HEK293 (cell line): ENCODE results near the gene NOX5.

Experiments
- HOXD13 ChIP-seq: sonication (generic); formaldehyde crosslinking; IDR thresholded peaks from 2 replicates; pipeline ENCODE4 v1.8.0; 2022; ENCODE audit warnings: missing genetic modification reagents, borderline replicate concordance
- KLF16 ChIP-seq: fragments of 450-650 bp; formaldehyde crosslinking; IDR thresholded peaks from 2 replicates; pipeline ENCODE4 v1.5.1; 2017; ENCODE audit warnings: missing biosample characterization, missing genetic modification characterization
- KLF9 ChIP-seq: fragments of 450-650 bp; formaldehyde crosslinking; IDR thresholded peaks from 2 replicates; pipeline ENCODE4 v1.5.1; 2016; ENCODE audit warnings: missing biosample characterization, missing genetic modification characterization, low read depth
- PRDM1 ChIP-seq: fragments of 450-650 bp; formaldehyde crosslinking; IDR thresholded peaks from 2 replicates; pipeline ENCODE4; 2016; ENCODE audit warnings: missing biosample characterization, missing genetic modification characterization
- PRDM10 ChIP-seq: fragments of 450-650 bp; formaldehyde crosslinking; IDR thresholded peaks from 2 replicates; pipeline ENCODE4 v1.5.1; 2016; ENCODE audit warnings: missing biosample characterization, missing genetic modification characterization
- TRIM28 ChIP-seq: IDR thresholded peaks from 2 replicates; pipeline ENCODE4 v1.6.1; 2011; ENCODE audit warnings: low read length, control low read depth, borderline replicate concordance
- ZBTB7A ChIP-seq: fragments of 450-650 bp; formaldehyde crosslinking; IDR thresholded peaks from 2 replicates; pipeline ENCODE4 v1.5.1; 2016; ENCODE audit warnings: low read depth, missing biosample characterization, missing genetic modification characterization
- ZBTB8A ChIP-seq: fragments of 450-650 bp; formaldehyde crosslinking; IDR thresholded peaks from 2 replicates; pipeline ENCODE4 v1.5.1; 2016; ENCODE audit warnings: missing biosample characterization, missing genetic modification characterization
- ZFP3 ChIP-seq: fragments of 450-650 bp; formaldehyde crosslinking; IDR thresholded peaks from 2 replicates; pipeline ENCODE4 v1.5.1; 2016; ENCODE audit warnings: low read depth, missing biosample characterization, missing genetic modification characterization
- ZIC2 ChIP-seq: fragments of 450-650 bp; formaldehyde crosslinking; IDR thresholded peaks from 2 replicates; pipeline ENCODE4 v1.5.1; 2016; ENCODE audit warnings: missing biosample characterization, missing genetic modification characterization
- ZNF112 ChIP-seq: fragments of 450-650 bp; formaldehyde crosslinking; IDR thresholded peaks from 2 replicates; pipeline ENCODE4 v1.5.0; 2017; ENCODE audit warnings: missing biosample characterization, missing genetic modification characterization
- ZNF16 ChIP-seq: fragments of 450-650 bp; formaldehyde crosslinking; IDR thresholded peaks from 2 replicates; pipeline ENCODE4 v1.5.1; 2016; ENCODE audit warnings: low read depth, missing biosample characterization, missing genetic modification characterization
- ZNF211 ChIP-seq: fragments of 450-650 bp; formaldehyde crosslinking; IDR thresholded peaks from 2 replicates; pipeline ENCODE4 v1.5.1; 2016; ENCODE audit warnings: low read depth, missing biosample characterization, missing genetic modification characterization
- ZNF350 ChIP-seq: fragments of 450-650 bp; formaldehyde crosslinking; IDR thresholded peaks from 2 replicates; pipeline ENCODE4 v1.5.0; 2017; ENCODE audit warnings: missing biosample characterization, mild to moderate bottlenecking, missing genetic modification characterization
- ZNF398 ChIP-seq: fragments of 450-650 bp; formaldehyde crosslinking; IDR thresholded peaks from 2 replicates; pipeline ENCODE4 v1.5.1; 2017; ENCODE audit warnings: missing biosample characterization, missing genetic modification characterization
- ZNF433 ChIP-seq: fragments of 450-650 bp; formaldehyde crosslinking; IDR thresholded peaks from 2 replicates; pipeline ENCODE4 v1.5.1; 2016; ENCODE audit warnings: missing biosample characterization, missing genetic modification characterization, low read depth
- ZNF510 ChIP-seq: fragments of 450-650 bp; formaldehyde crosslinking; IDR thresholded peaks from 2 replicates; pipeline ENCODE4 v1.5.1; 2018; ENCODE audit warnings: mild to moderate bottlenecking, missing genetic modification characterization, missing biosample characterization; ENCODE audit not compliant: insufficient replicate concordance
- ZNF561 ChIP-seq: fragments of 450-650 bp; IDR thresholded peaks from 2 replicates; pipeline ENCODE4 v1.5.1; 2018; ENCODE audit warnings: missing biosample characterization, missing genetic modification characterization, borderline replicate concordance
- ZNF623 ChIP-seq: fragments of 450-650 bp; formaldehyde crosslinking; IDR thresholded peaks from 2 replicates; pipeline ENCODE4 v1.5.1; 2016; ENCODE audit warnings: missing biosample characterization, missing genetic modification characterization
- ZNF670 ChIP-seq: fragments of 450-650 bp; formaldehyde crosslinking; IDR thresholded peaks from 2 replicates; pipeline ENCODE4 v1.5.1; 2016; ENCODE audit warnings: missing biosample characterization, missing genetic modification characterization, low read depth
- ZNF776 ChIP-seq: fragments of 450-650 bp; formaldehyde crosslinking; IDR thresholded peaks from 2 replicates; pipeline ENCODE4 v1.5.0; 2017; ENCODE audit warnings: missing biosample characterization, missing genetic modification characterization, borderline replicate concordance
- ZNF777 ChIP-seq: fragments of 450-650 bp; formaldehyde crosslinking; IDR thresholded peaks from 2 replicates; pipeline ENCODE4 v1.5.1; 2017; ENCODE audit warnings: missing biosample characterization, missing genetic modification characterization, borderline replicate concordance
- ZNF837 ChIP-seq: fragments of 450-650 bp; formaldehyde crosslinking; IDR thresholded peaks from 2 replicates; pipeline ENCODE4 v1.5.1; 2016; ENCODE audit warnings: missing biosample characterization, missing genetic modification characterization
- ZSCAN5A ChIP-seq: fragments of 450-650 bp; formaldehyde crosslinking; IDR thresholded peaks from 2 replicates; pipeline ENCODE4 v1.5.1; 2016; ENCODE audit warnings: missing biosample characterization, missing genetic modification characterization
- TF ChIP-seq, protein P1 (sequence below): fragments of 450-650 bp; formaldehyde crosslinking; IDR thresholded peaks from 2 replicates; pipeline ENCODE4; 2016; ENCODE audit warnings: missing biosample characterization, missing genetic modification characterization
- TF ChIP-seq, protein P2 (sequence below): fragments of 450-650 bp; formaldehyde crosslinking; IDR thresholded peaks from 2 replicates; pipeline ENCODE4 v1.5.1; 2016; ENCODE audit warnings: missing biosample characterization, missing genetic modification characterization
- TF ChIP-seq, protein P3 (sequence below): fragments of 450-650 bp; formaldehyde crosslinking; IDR thresholded peaks from 2 replicates; pipeline ENCODE4 v1.5.1; 2016; ENCODE audit warnings: missing biosample characterization, missing genetic modification characterization
- TF ChIP-seq, protein P4 (sequence below): fragments of 450-650 bp; formaldehyde crosslinking; optimal IDR thresholded peaks from 2 replicates; pipeline ENCODE3; 2016; ENCODE audit warnings: missing biosample characterization, mild to moderate bottlenecking, missing genetic modification characterization

The NOX5 gene

DNA sequence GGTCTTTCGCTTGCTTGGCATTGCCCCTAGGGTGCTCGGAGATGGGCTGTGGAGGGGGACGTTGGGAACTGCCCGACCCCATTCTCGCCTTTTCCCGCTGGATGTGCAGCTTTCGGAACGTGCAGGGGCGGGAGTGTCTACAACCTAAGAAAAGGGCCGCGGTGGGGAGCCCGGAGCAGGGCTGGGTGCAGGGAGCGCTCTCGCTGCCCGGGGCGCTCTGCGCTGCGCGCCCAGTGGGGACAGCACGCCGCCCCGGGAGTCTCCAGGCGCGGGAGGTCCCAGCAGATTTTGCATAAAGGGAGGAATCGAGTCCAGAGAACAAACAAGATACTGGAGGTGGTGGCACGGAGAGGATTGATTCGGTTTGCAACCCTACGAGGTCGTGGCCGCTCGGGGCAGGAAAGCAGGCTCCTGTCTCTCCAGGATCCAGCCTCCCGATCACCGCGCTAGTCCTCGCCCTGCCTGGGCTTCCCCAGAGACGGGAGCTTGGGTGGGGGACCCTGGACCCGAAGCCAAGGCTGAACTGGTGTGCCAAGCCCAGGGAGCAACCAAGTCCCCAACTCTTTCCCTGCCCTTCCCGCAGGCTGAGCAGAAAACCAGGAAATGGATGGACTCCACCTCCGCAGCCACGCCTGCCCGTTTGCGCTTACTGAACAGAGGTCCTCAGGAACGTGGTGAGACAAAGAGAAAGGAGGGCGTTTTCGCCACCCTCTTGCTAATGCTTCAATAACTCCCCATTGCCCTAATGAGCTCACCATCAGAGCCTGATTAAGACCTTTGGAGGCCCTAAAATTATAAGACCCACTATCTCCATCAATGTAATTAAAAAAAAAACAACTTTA, 59.7 kb downstream of the NOX5 start (continued):
- TF ChIP-seq ZNF398 (tag by site-specific recombination) (peak; percentile 53; the same call in 1 of the 2 replicates), ZNF561 (tag by site-specific recombination) (peak; percentile 91), ZBTB7A (no peak), ZIC2 (peak; percentile 92), KLF9 (tag by site-specific recombination) (peak; percentile 82), ZBTB8A (tag by site-specific recombination) (peak; percentile 89), PRDM10 (tag by site-specific recombination) (peak; percentile 97), HOXD13 (no peak), ZNF211 (tag by site-specific recombination) (no peak), PRDM1 (tag by site-specific recombination) (peak; percentile 67), ZNF350 (tag by site-specific recombination) (no peak), ZFP3 (tag by site-specific recombination) (no peak), ZNF777 (tag by site-specific recombination) (no peak), ZNF510 (tag by site-specific recombination) (no peak), ZNF112 (no peak), ZNF623 (tag by site-specific recombination) (0 out of 2 replicates have a peak, but pooled peaks have one; percentile 24), ZSCAN5A (peak; percentile 68; the same call in 1 of the 2 replicates), TRIM28 (peak; percentile 58), ZNF670 (tag by site-specific recombination) (no peak), ZNF433 (tag by site-specific recombination) (no peak), KLF16 (tag by site-specific recombination) (peak; percentile 88), ZNF837 (no peak), ZNF776 (no peak), ZNF16 (peak; percentile 82)
- TF ChIP-seq, protein P1, sequence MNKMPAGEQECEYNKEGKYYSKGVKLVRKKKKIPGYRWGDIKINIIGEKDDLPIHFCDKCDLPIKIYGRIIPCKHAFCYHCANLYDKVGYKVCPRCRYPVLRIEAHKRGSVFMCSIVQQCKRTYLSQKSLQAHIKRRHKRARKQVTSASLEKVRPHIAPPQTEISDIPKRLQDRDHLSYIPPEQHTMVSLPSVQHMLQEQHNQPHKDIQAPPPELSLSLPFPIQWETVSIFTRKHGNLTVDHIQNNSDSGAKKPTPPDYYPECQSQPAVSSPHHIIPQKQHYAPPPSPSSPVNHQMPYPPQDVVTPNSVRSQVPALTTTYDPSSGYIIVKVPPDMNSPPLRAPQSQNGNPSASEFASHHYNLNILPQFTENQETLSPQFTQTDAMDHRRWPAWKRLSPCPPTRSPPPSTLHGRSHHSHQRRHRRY, result no peak
- TF ChIP-seq, protein P2, sequence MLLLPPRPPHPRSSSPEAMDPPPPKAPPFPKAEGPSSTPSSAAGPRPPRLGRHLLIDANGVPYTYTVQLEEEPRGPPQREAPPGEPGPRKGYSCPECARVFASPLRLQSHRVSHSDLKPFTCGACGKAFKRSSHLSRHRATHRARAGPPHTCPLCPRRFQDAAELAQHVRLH (tag by site-specific recombination), result peak; percentile 10; the same call in 1 of the 2 replicates
- TF ChIP-seq, protein P3, sequence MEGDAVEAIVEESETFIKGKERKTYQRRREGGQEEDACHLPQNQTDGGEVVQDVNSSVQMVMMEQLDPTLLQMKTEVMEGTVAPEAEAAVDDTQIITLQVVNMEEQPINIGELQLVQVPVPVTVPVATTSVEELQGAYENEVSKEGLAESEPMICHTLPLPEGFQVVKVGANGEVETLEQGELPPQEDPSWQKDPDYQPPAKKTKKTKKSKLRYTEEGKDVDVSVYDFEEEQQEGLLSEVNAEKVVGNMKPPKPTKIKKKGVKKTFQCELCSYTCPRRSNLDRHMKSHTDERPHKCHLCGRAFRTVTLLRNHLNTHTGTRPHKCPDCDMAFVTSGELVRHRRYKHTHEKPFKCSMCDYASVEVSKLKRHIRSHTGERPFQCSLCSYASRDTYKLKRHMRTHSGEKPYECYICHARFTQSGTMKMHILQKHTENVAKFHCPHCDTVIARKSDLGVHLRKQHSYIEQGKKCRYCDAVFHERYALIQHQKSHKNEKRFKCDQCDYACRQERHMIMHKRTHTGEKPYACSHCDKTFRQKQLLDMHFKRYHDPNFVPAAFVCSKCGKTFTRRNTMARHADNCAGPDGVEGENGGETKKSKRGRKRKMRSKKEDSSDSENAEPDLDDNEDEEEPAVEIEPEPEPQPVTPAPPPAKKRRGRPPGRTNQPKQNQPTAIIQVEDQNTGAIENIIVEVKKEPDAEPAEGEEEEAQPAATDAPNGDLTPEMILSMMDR, result peak; percentile 85
- TF ChIP-seq, protein P4, sequence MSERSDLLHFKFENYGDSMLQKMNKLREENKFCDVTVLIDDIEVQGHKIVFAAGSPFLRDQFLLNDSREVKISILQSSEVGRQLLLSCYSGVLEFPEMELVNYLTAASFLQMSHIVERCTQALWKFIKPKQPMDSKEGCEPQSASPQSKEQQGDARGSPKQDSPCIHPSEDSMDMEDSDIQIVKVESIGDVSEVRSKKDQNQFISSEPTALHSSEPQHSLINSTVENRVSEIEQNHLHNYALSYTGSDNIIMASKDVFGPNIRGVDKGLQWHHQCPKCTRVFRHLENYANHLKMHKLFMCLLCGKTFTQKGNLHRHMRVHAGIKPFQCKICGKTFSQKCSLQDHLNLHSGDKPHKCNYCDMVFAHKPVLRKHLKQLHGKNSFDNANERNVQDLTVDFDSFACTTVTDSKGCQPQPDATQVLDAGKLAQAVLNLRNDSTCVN, result peak; percentile 79
